Activated T-helper 2 cell treated with anti-CD3 and anti-CD28 coated beads, Interferon-gamma antibody, Interleukin-2, Interleukin-4, amounts not matched to agents 10 μg/mL and 5 μg/mL and 100 μg/mL, durations not matched to agents 14 hours and 24 hours and 36 hours (primary cell): ENCODE measurements around the gene HDAC4. TPM values are rescaled to one million over a fixed set of nuclear protein-coding genes. Genes with fewer than 3 reads are reported as not detected.

Source experiments
- DNase-seq: peaks from one replicate; pipeline ENCODE4 v3.0.0; 2021; ENCODE audit warnings: low spot score
- H3K27ac Mint-ChIP-seq: one replicate; pipeline ENCODE4 v1.8.0; 2021; ENCODE audit warnings: mixed read lengths
- H3K27me3 Mint-ChIP-seq: one replicate; pipeline ENCODE4 v1.8.0; 2021; ENCODE audit warnings: low read depth, mixed read lengths
- H3K36me3 Mint-ChIP-seq: one replicate; pipeline ENCODE4 v1.8.0; 2021; ENCODE audit warnings: low read depth, mixed read lengths
- H3K4me1 Mint-ChIP-seq: one replicate; pipeline ENCODE4 v1.8.0; 2021; ENCODE audit warnings: low read depth, mixed read lengths
- H3K4me3 Mint-ChIP-seq: one replicate; pipeline ENCODE4 v1.8.0; 2021; ENCODE audit warnings: low read depth, mild to moderate bottlenecking, moderate library complexity, mixed read lengths
- H3K9me3 Mint-ChIP-seq: one replicate; pipeline ENCODE4 v1.8.0; 2021; ENCODE audit warnings: mixed read lengths
- intact Hi-C: fragments of 100-400 bp; cut with micrococcal nuclease; formaldehyde crosslinking; loops from one replicate; pipeline ENCODE4 v1.15.1; 2023
- total RNA-seq: library from RNA; stranded (reverse); gene quantifications from 2 replicates; pipeline ENCODE4 v1.2.3, GENCODE V29; 2022

The HDAC4 gene
- total RNA-seq, 1 donor from 2014 or later = 44.8 TPM

GRCh38 chr2:239110595-239111048 is 290.2 kb downstream of the HDAC4 start:
- Mint-ChIP-seq H3K27ac (no peak overlapping the region), H3K4me1 (no peaks in the 10 kb centered on the region), H3K36me3 (peaks cover 19% of the 10 kb centered on the region), H3K27me3 (no peaks in the 10 kb centered on the region), H3K4me3 (no peak overlapping the region), H3K9me3 (no peaks in the 10 kb centered on the region)
- intact Hi-C loops = no loop called here
- no peak for DNase-seq

- no peak for DNase-seq
- Mint-ChIP-seq H3K27me3 (no peaks in the 10 kb centered on the region), H3K27ac (no peak overlapping the region), H3K36me3 (peaks cover 17% of the 10 kb centered on the region), H3K9me3 (no peaks in the 10 kb centered on the region), H3K4me1 (no peaks in the 10 kb centered on the region), H3K4me3 (no peak overlapping the region)
- intact Hi-C loops = no loop called here
Observed at GRCh38 chr2:239109928-239110545, 290.8 kb downstream of the HDAC4 start.

- Mint-ChIP-seq H3K9me3 (no peaks in the 10 kb centered on the region), H3K27me3 (no peaks in the 10 kb centered on the region), H3K27ac (no peak overlapping the region), H3K36me3 (peaks cover 19% of the 10 kb centered on the region), H3K4me1 (no peaks in the 10 kb centered on the region), H3K4me3 (no peak overlapping the region)
- DNase-seq = no peak
- intact Hi-C loops = no loop called here
Observed at GRCh38 chr2:239109041-239109927, 291.5 kb downstream of the HDAC4 start.

GRCh38 chr2:239108459-239108858 is 292.4 kb downstream of the HDAC4 start:
- no peak overlapping the region for H3K4me3 Mint-ChIP-seq
- no peak overlapping the region for H3K27ac Mint-ChIP-seq
- H3K36me3 Mint-ChIP-seq = peaks cover 19% of the 10 kb centered on the region
- intact Hi-C loops = no loop called here
- no peaks in the 10 kb centered on the region for H3K27me3 Mint-ChIP-seq
- H3K9me3 Mint-ChIP-seq = no peaks in the 10 kb centered on the region
- no peaks in the 10 kb centered on the region for H3K4me1 Mint-ChIP-seq
- DNase-seq = no peak

GRCh38 chr2:239107936-239108335 is 292.9 kb downstream of the HDAC4 start:
- no peak for DNase-seq
- H3K4me3 Mint-ChIP-seq = no peak overlapping the region
- H3K27ac Mint-ChIP-seq = no peak overlapping the region
- no peaks in the 10 kb centered on the region for H3K4me1 Mint-ChIP-seq
- peaks cover 19% of the 10 kb centered on the region for H3K36me3 Mint-ChIP-seq
- H3K27me3 Mint-ChIP-seq = no peaks in the 10 kb centered on the region
- no peaks in the 10 kb centered on the region for H3K9me3 Mint-ChIP-seq
- intact Hi-C loops = no loop called here

- Mint-ChIP-seq H3K27me3 (no peaks in the 10 kb centered on the region), H3K4me3 (no peak overlapping the region), H3K36me3 (peaks cover 18% of the 10 kb centered on the region), H3K27ac (no peak overlapping the region), H3K4me1 (no peaks in the 10 kb centered on the region), H3K9me3 (no peaks in the 10 kb centered on the region)
- intact Hi-C loops = no loop called here
- no peak for DNase-seq
Observed at GRCh38 chr2:239106966-239107365, 293.9 kb downstream of the HDAC4 start.

- no peaks in the 10 kb centered on the region for H3K9me3 Mint-ChIP-seq
- H3K4me1 Mint-ChIP-seq = no peaks in the 10 kb centered on the region
- H3K36me3 Mint-ChIP-seq = peaks cover 16% of the 10 kb centered on the region
- no peak overlapping the region for H3K27ac Mint-ChIP-seq
- no peak for DNase-seq
- H3K4me3 Mint-ChIP-seq = no peak overlapping the region
- no peaks in the 10 kb centered on the region for H3K27me3 Mint-ChIP-seq
- intact Hi-C loops = no loop called here
Observed at GRCh38 chr2:239106314-239106908, 294.4 kb downstream of the HDAC4 start.

GRCh38 chr2:239105234-239105633 is 295.6 kb downstream of the HDAC4 start:
- Mint-ChIP-seq H3K27ac (no peak overlapping the region), H3K9me3 (no peaks in the 10 kb centered on the region), H3K36me3 (peaks cover 14% of the 10 kb centered on the region), H3K4me3 (no peak overlapping the region), H3K27me3 (no peaks in the 10 kb centered on the region), H3K4me1 (no peaks in the 10 kb centered on the region)
- no peak for DNase-seq
- intact Hi-C loops = no loop called here

GRCh38 chr2:239104800-239105199 is 296.0 kb downstream of the HDAC4 start:
- Mint-ChIP-seq H3K4me1 (no peaks in the 10 kb centered on the region), H3K36me3 (peaks cover 14% of the 10 kb centered on the region), H3K27ac (no peak overlapping the region), H3K27me3 (no peaks in the 10 kb centered on the region), H3K9me3 (no peaks in the 10 kb centered on the region), H3K4me3 (no peak overlapping the region)
- intact Hi-C loops = no loop called here
- DNase-seq = no peak

- no peak for DNase-seq
- H3K9me3 Mint-ChIP-seq = no peaks in the 10 kb centered on the region
- H3K27me3 Mint-ChIP-seq = no peaks in the 10 kb centered on the region
- intact Hi-C loops = no loop called here
- H3K27ac Mint-ChIP-seq = no peak overlapping the region
- H3K4me3 Mint-ChIP-seq = no peak overlapping the region
- H3K36me3 Mint-ChIP-seq = peaks cover 12% of the 10 kb centered on the region
- no peaks in the 10 kb centered on the region for H3K4me1 Mint-ChIP-seq
Observed at GRCh38 chr2:239103125-239104098, 297.4 kb downstream of the HDAC4 start.

- Mint-ChIP-seq H3K4me3 (no peak overlapping the region), H3K4me1 (no peaks in the 10 kb centered on the region)
- intact Hi-C loops = no loop called here
Observed at GRCh38 chr2:239102266-239102665, 298.6 kb downstream of the HDAC4 start.

GRCh38 chr2:239101807-239102206 is 299.0 kb downstream of the HDAC4 start:
- intact Hi-C loops = no loop called here
- Mint-ChIP-seq H3K4me1 (no peaks in the 10 kb centered on the region), H3K27ac (no peak overlapping the region), H3K36me3 (peaks cover 12% of the 10 kb centered on the region), H3K27me3 (no peaks in the 10 kb centered on the region), H3K9me3 (no peaks in the 10 kb centered on the region), H3K4me3 (no peak overlapping the region)
- DNase-seq = no peak

More at GRCh38 chr2:239102266-239102665, 298.6 kb downstream of the HDAC4 start:
- Mint-ChIP-seq H3K9me3 (no peaks in the 10 kb centered on the region), H3K27me3 (no peaks in the 10 kb centered on the region), H3K36me3 (peaks cover 12% of the 10 kb centered on the region), H3K27ac (no peak overlapping the region)
- DNase-seq = no peak
